ENCODE measurements around the gene WDR13.
"Not testable (repeated sequence)": the region's sequence is repeated elsewhere in the genome, so short reads cannot be mapped to it uniquely, and the experiment has no call there.

- TF ChIP-seq, protein P1, sequence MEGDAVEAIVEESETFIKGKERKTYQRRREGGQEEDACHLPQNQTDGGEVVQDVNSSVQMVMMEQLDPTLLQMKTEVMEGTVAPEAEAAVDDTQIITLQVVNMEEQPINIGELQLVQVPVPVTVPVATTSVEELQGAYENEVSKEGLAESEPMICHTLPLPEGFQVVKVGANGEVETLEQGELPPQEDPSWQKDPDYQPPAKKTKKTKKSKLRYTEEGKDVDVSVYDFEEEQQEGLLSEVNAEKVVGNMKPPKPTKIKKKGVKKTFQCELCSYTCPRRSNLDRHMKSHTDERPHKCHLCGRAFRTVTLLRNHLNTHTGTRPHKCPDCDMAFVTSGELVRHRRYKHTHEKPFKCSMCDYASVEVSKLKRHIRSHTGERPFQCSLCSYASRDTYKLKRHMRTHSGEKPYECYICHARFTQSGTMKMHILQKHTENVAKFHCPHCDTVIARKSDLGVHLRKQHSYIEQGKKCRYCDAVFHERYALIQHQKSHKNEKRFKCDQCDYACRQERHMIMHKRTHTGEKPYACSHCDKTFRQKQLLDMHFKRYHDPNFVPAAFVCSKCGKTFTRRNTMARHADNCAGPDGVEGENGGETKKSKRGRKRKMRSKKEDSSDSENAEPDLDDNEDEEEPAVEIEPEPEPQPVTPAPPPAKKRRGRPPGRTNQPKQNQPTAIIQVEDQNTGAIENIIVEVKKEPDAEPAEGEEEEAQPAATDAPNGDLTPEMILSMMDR (IDR thresholded peaks at IDR 0.05) = not testable (repeated sequence)
- not testable (repeated sequence) for TF ChIP-seq POLR2A (IDR thresholded peaks at IDR 0.05)
These were observed 57.5 kb downstream of the WDR13 start for GRCh38 chrX:48654746-48655145.

All from tibial nerve (tissue), 3 donors.